SU-DHL-6 (cell line): Measurements from ENCODE around the gene CDK16.

ENCODE experiments used
- H2AFZ ChIP-seq: fragments of 200-600 bp; sonication (generic); 2 replicates; pipeline ENCODE4 v1.6.1; 2014; ENCODE audit warnings: low read depth, mild to moderate bottlenecking, moderate library complexity, mixed read lengths, antibody characterized with exemption, low read length; ENCODE audit not compliant: severe bottlenecking
- H3F3A ChIP-seq: fragments of 200-600 bp; shearing (Covaris generic); 2 replicates; pipeline ENCODE4 v1.6.0; 2016; ENCODE audit warnings: antibody characterized with exemption, mild to moderate bottlenecking; ENCODE audit not compliant: insufficient read depth
- H3K27ac ChIP-seq: fragments of 200-600 bp; sonication (generic); 2 replicates; pipeline ENCODE4 v1.5.1; 2016; ENCODE audit warnings: low read depth, mild to moderate bottlenecking, low read length, moderate library complexity, mixed read lengths
- H3K27me3 ChIP-seq: fragments of 200-600 bp; sonication (generic), shearing (Covaris generic); 2 replicates; pipeline ENCODE4 v1.6.0; 2014; ENCODE audit warnings: mild to moderate bottlenecking, low read length
- H3K36me3 ChIP-seq: fragments of 200-600 bp; sonication (generic); 2 replicates; pipeline ENCODE4 v1.6.1; 2014; ENCODE audit warnings: mild to moderate bottlenecking, low read length, mixed read lengths
- H3K4me2 ChIP-seq: fragments of 300-600, 200-600 bp; shearing (Covaris generic), sonication (generic); 2 replicates; pipeline ENCODE4 v1.6.0; 2014; ENCODE audit warnings: low read length, low read depth, mild to moderate bottlenecking; ENCODE audit not compliant: poor library complexity, severe bottlenecking
- H3K4me3 ChIP-seq: fragments of 200-600 bp; sonication (generic); 2 replicates; pipeline ENCODE4 v1.5.1; 2014; ENCODE audit warnings: antibody characterized with exemption, low read length, mild to moderate bottlenecking, mixed read lengths; ENCODE audit not compliant: insufficient read depth, poor library complexity, severe bottlenecking
- H3K79me2 ChIP-seq: fragments of 200-600 bp; sonication (generic); 2 replicates; pipeline ENCODE4 v1.6.1; 2014; ENCODE audit warnings: mild to moderate bottlenecking, low read length, moderate library complexity; ENCODE audit not compliant: insufficient read depth
- H3K9ac ChIP-seq: fragments of 200-600 bp; sonication (generic); 2 replicates; pipeline ENCODE4 v1.7.0; 2014; ENCODE audit warnings: mild to moderate bottlenecking, low read length
- H3K9me2 ChIP-seq: fragments of 200-600 bp; sonication (generic); replicated peaks from 2 replicates; pipeline ENCODE4 v1.6.1; 2014; ENCODE audit warnings: low read length; ENCODE audit not compliant: insufficient read depth
- H3K9me3 ChIP-seq: fragments of 200-600 bp; sonication (generic); 2 replicates; pipeline ENCODE4 v1.6.1; 2014; ENCODE audit warnings: low read length, mixed read lengths; ENCODE audit not compliant: insufficient read depth
- H4K20me1 ChIP-seq: fragments of 200-600 bp; sonication (generic); 2 replicates; pipeline ENCODE4 v1.6.1; 2014; ENCODE audit warnings: low read depth, mild to moderate bottlenecking, antibody characterized with exemption, low read length, moderate library complexity, mixed read lengths
- EZH2phosphoT487 ChIP-seq: fragments of 200-600 bp; sonication (generic), shearing (Covaris generic); conservative IDR thresholded peaks from 2 replicates; pipeline ENCODE4 v1.6.1; 2018; ENCODE audit warnings: mild to moderate bottlenecking, antibody characterized with exemption, low read length, moderate library complexity, mixed read lengths
- TF ChIP-seq, protein P1 (sequence below): fragments of 200-600 bp; sonication (generic); IDR thresholded peaks from one replicate; pipeline ENCODE4 v1.5.1; 2017; ENCODE audit warnings: antibody characterized with exemption, mild to moderate bottlenecking, low read length, moderate library complexity; ENCODE audit not compliant: insufficient read depth, poor library complexity, severe bottlenecking

Gene CDK16

GRCh38 chrX:47170861-47171692, 47.4 kb upstream of the CDK16 start:
- no peak overlapping the region for H3K4me3 ChIP-seq
- no peak overlapping the region for H3K4me2 ChIP-seq
- H4K20me1 ChIP-seq: no peaks in the 10 kb centered on the region
- H3F3A ChIP-seq: no peaks in the 10 kb centered on the region
- no peak overlapping the region for H3K27ac ChIP-seq
- no peaks in the 10 kb centered on the region for H3K36me3 ChIP-seq
- no peaks in the 10 kb centered on the region for H3K9me2 ChIP-seq
- no peak overlapping the region for H2AFZ ChIP-seq
- 0 out of 2 replicates have a peak, but pooled peaks cover 4% of the 10 kb centered on the region for H3K79me2 ChIP-seq
- no peaks in the 10 kb centered on the region for H3K27me3 ChIP-seq
- TF ChIP-seq, protein P1, sequence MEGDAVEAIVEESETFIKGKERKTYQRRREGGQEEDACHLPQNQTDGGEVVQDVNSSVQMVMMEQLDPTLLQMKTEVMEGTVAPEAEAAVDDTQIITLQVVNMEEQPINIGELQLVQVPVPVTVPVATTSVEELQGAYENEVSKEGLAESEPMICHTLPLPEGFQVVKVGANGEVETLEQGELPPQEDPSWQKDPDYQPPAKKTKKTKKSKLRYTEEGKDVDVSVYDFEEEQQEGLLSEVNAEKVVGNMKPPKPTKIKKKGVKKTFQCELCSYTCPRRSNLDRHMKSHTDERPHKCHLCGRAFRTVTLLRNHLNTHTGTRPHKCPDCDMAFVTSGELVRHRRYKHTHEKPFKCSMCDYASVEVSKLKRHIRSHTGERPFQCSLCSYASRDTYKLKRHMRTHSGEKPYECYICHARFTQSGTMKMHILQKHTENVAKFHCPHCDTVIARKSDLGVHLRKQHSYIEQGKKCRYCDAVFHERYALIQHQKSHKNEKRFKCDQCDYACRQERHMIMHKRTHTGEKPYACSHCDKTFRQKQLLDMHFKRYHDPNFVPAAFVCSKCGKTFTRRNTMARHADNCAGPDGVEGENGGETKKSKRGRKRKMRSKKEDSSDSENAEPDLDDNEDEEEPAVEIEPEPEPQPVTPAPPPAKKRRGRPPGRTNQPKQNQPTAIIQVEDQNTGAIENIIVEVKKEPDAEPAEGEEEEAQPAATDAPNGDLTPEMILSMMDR: no peak
- no peak for TF ChIP-seq EZH2phosphoT487
- no peaks in the 10 kb centered on the region for H3K9me3 ChIP-seq
- H3K9ac ChIP-seq: no peak overlapping the region

DNA sequence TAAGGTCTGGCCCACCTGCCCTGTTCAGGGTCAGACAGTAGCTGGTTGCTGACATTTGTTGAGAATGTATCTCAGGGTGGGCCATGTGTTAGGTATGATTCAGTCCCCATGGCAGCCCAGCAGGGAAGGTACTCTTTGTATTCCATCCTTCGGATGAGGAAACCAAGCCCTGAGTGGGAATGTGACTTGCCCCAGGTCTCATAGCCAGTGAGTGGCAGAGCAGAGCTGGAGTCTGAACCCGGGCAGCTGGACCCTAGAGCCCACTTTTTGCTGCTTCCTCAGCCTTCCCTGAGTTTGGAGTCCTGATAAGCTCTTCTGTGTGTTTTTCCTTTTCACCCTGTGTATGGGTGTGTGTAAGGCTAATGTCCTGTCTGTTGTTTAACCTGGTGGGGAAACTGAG, 46.5 kb upstream of the CDK16 start:
- Histone ChIP-seq H3F3A (no peaks in the 10 kb centered on the region), H3K9me3 (no peaks in the 10 kb centered on the region), H3K9me2 (no peaks in the 10 kb centered on the region), H3K27ac (no peak overlapping the region), H2AFZ (no peak overlapping the region), H3K9ac (no peak overlapping the region), H4K20me1 (no peaks in the 10 kb centered on the region), H3K27me3 (no peaks in the 10 kb centered on the region), H3K79me2 (no peaks in the 10 kb centered on the region), H3K4me3 (no peak overlapping the region), H3K36me3 (no peaks in the 10 kb centered on the region), H3K4me2 (no peak overlapping the region)
- TF ChIP-seq, protein P1: no peak
- no peak for TF ChIP-seq EZH2phosphoT487

GRCh38 chrX:47172549-47172948, 45.9 kb upstream of the CDK16 start:
- TF ChIP-seq EZH2phosphoT487: no peak
- TF ChIP-seq, protein P1: no peak
- Histone ChIP-seq H3K4me2 (no peak overlapping the region), H3K27me3 (no peaks in the 10 kb centered on the region), H3K4me3 (no peak overlapping the region), H3K9me2 (no peaks in the 10 kb centered on the region), H3K9ac (no peak overlapping the region), H2AFZ (no peak overlapping the region), H3K9me3 (no peaks in the 10 kb centered on the region), H3F3A (no peaks in the 10 kb centered on the region), H3K36me3 (no peaks in the 10 kb centered on the region), H4K20me1 (no peaks in the 10 kb centered on the region), H3K27ac (no peak overlapping the region), H3K79me2 (no peaks in the 10 kb centered on the region)
